Spleen (tissue), 11 donors: ENCODE data around the gene PPIL1. TPM values are rescaled to one million over a fixed set of nuclear protein-coding genes. Genes with fewer than 3 reads are reported as not detected.

ENCODE experiments used
- DNase-seq: peaks from one replicate; pipeline ENCODE4 v3.0.0-alpha.2; 2020
- H3K27ac ChIP-seq, 8 donors: fragments of 200-600 bp; sonication (generic) in 7 of 8; 1 replicate in 4 of 8; 2 replicates in 4 of 8; pipeline versions ENCODE4 v1.5.0 to v1.8.0; 2016 to 2021; ENCODE audit warnings: inconsistent platforms in 4 of 8, mild to moderate bottlenecking in 4 of 8, moderate library complexity in 1 of 8
- H3K27me3 ChIP-seq, 7 donors: fragments of 200-600 bp; sonication (generic) in 6 of 7; replicated peaks in 1 of 7; 1 replicate in 4 of 7; 2 replicates in 3 of 7; pipeline versions ENCODE4 v1.5.0 to v1.8.0; 2016 to 2021; ENCODE audit warnings: inconsistent platforms in 3 of 7, mild to moderate bottlenecking in 1 of 7
- H3K36me3 ChIP-seq, 6 donors: fragments of 200-600 bp; sonication (generic) in 5 of 6; 1 replicate in 4 of 6; 2 replicates in 2 of 6; pipeline versions ENCODE4 v1.5.0 to v1.8.0; 2016 to 2021; ENCODE audit warnings: inconsistent platforms in 2 of 6
- H3K4me1 ChIP-seq, 6 donors: fragments of 200-600 bp; sonication (generic) in 5 of 6; 1 replicate in 3 of 6; 2 replicates in 3 of 6; pipeline versions ENCODE4 v1.5.0 to v1.8.0; 2016 to 2021; ENCODE audit warnings: inconsistent platforms in 3 of 6
- H3K4me3 ChIP-seq, 8 donors: fragments of 200-600 bp; sonication (generic) in 7 of 8; 1 replicate in 4 of 8; 2 replicates in 4 of 8; pipeline versions ENCODE4 v1.5.0 to v1.8.0; 2016 to 2021; ENCODE audit warnings: inconsistent platforms in 4 of 8, mild to moderate bottlenecking in 4 of 8, moderate library complexity in 2 of 8
- H3K9me3 ChIP-seq, 8 donors: fragments of 200-600 bp; sonication (generic) in 7 of 8; 1 replicate in 4 of 8; 2 replicates in 4 of 8; pipeline versions ENCODE4 v1.5.0 to v1.8.0; 2016 to 2021; ENCODE audit warnings: inconsistent platforms in 4 of 8
- CTCF ChIP-seq, 11 experiments: fragments of 200-600 bp in 7 of 11; fragments of 450-650 bp in 4 of 11; sonication (generic) in 4 of 11; IDR thresholded peaks in 8 of 11; conservative IDR thresholded peaks in 3 of 11; 1 replicate in 7 of 11; 2 replicates in 4 of 11; pipeline versions ENCODE4 v1.4.0 to v1.8.0; 2016 to 2021; ENCODE audit warnings: antibody characterized with exemption in 11 of 11, inconsistent platforms in 4 of 11, mild to moderate bottlenecking in 1 of 11
- POLR2A ChIP-seq, 3 donors: fragments of 450-650 bp; IDR thresholded peaks; one replicate each; pipeline ENCODE4 v1.5.1; 2017; ENCODE audit warnings: antibody characterized with exemption in 3 of 3, mild to moderate bottlenecking in 1 of 3
- POLR2AphosphoS5 ChIP-seq, 3 donors: sonication (generic); formaldehyde crosslinking; IDR thresholded peaks; one replicate each; pipeline ENCODE4 v1.5.1; 2017; ENCODE audit warnings: antibody characterized with exemption in 3 of 3
- WGBS, 5 donors: extraction: QIAGEN DNeasy Blood & Tissue Kit in 3 of 5; methylation state at CpG; one replicate each; pipeline versions ENCODE4 v1.1.5 to v1.1.7; 2013 to 2018; 5-methylcytosine and 5-hydroxymethylcytosine counted together
- intact Hi-C: fragments of 100-400 bp; cut with DNase I; formaldehyde crosslinking; loops from one replicate; pipeline ENCODE4 v1.15.0; 2023; ENCODE audit warnings: low total_unique reads
- polyA plus RNA-seq, 3 donors: library from polyadenylated mRNA; stranded (reverse); fragments of 200-250 nt; gene quantifications; one replicate each; pipeline ENCODE4 v1.2.1, GENCODE V29; 2013
- total RNA-seq, 7 donors: library from RNA; depleted of rRNA in 3 of 7; stranded (reverse); fragments of >200 nt in 3 of 7; fragmentation: NEBNext Ultra II Directional in 4 of 7; extraction: Animal tissue kit (Norgen Biotek cat#: 25700) in 4 of 7; gene quantifications; one replicate each; pipeline versions ENCODE4 v1.1.0 to v1.2.1, GENCODE V29; 2016 to 2021
- donor health status: healthy with polysubstance abuse.
- donor health status: DM: no; HTN: no; CAD: no; lungs with moderate emphysema.
- donor health status: DM: no; HTN: no; CAD: no.
- donor health status: Bipolar disorder and iron deficiency.
- donor health status: healthy.
- donor health status: DM: no; HTN: no; CAD: no.
- donor health status: DM: yes; HTN: yes; CAD: no.

The PPIL1 gene
- total and polyA plus RNA-seq, 10 donors = 8.7 to 26.4 (median 13.5) TPM

GRCh38 chr6:36841756-36842155 lies 32.8 kb downstream of the PPIL1 start:
- intact Hi-C loops = no loop called here
- H3K4me1 ChIP-seq = peaks cover 12 to 42% (median 21%) of the 10 kb centered on the region in 6 donors
- H3K27me3 ChIP-seq = peaks cover 0 to 48% (median 27%) of the 10 kb centered on the region in 7 donors
- H3K9me3 ChIP-seq = no peaks in the 10 kb centered on the region
- no peak overlapping the region for H3K27ac ChIP-seq
- H3K4me3 ChIP-seq = no peak overlapping the region
- TF ChIP-seq POLR2AphosphoS5 (IDR thresholded peaks at IDR 0.05) (no peak), POLR2A (IDR thresholded peaks at IDR 0.05) (no peak), CTCF (IDR thresholded peaks at IDR 0.05 in 8 of 11, conservative IDR thresholded peaks at IDR 0.05 in 3 of 11) (no peak)
- H3K36me3 ChIP-seq = no peaks in the 10 kb centered on the region
- WGBS, 5 donors = 81 to 98% (median 86%) methylated on average over 2 of the region's 2 CpGs
- DNase-seq = no peak

GRCh38 chr6:36840432-36841403 lies 33.9 kb downstream of the PPIL1 start:
- Histone ChIP-seq H3K27ac (peak overlapping the region in 3 of 8 donors; percentile 11 to 41 (median 22)), H3K4me1 (peaks cover 12 to 42% (median 21%) of the 10 kb centered on the region in 6 donors), H3K4me3 (peak overlapping the region; percentile 24 to 76 (median 46)), H3K27me3 (peaks cover 0 to 48% (median 27%) of the 10 kb centered on the region in 7 donors), H3K9me3 (no peaks in the 10 kb centered on the region), H3K36me3 (no peaks in the 10 kb centered on the region)
- WGBS, 5 donors = 21 to 26% (median 23%) methylated on average over 27 to 44 of the region's 44 CpGs
- TF ChIP-seq CTCF (IDR thresholded peaks at IDR 0.05 in 8 of 11, conservative IDR thresholded peaks at IDR 0.05 in 3 of 11) (no peak), POLR2AphosphoS5 (IDR thresholded peaks at IDR 0.05) (no peak), POLR2A (IDR thresholded peaks at IDR 0.05) (no peak)
- intact Hi-C loops = no loop called here
- no peak for DNase-seq

- peak; percentile 76 for DNase-seq
- H3K27ac ChIP-seq = peak overlapping the region in 2 of 8 donors; percentile 5 to 13
- H3K36me3 ChIP-seq = no peaks in the 10 kb centered on the region
- intact Hi-C loops = no loop called here
- peaks cover 0 to 48% (median 27%) of the 10 kb centered on the region in 7 donors for H3K27me3 ChIP-seq
- peak overlapping the region; percentile 24 to 76 (median 46) for H3K4me3 ChIP-seq
- 1% methylated on average over 37 to 70 of the region's 70 CpGs for WGBS, 5 donors
- peak in 2 of 11 experiments; percentile 17 to 19 for TF ChIP-seq CTCF (IDR thresholded peaks at IDR 0.05 in 8 of 11, conservative IDR thresholded peaks at IDR 0.05 in 3 of 11)
- no peak for TF ChIP-seq POLR2AphosphoS5 (IDR thresholded peaks at IDR 0.05)
- no peaks in the 10 kb centered on the region for H3K9me3 ChIP-seq
- H3K4me1 ChIP-seq = peaks cover 12 to 42% (median 22%) of the 10 kb centered on the region in 6 donors
These were observed 34.7 kb downstream of the PPIL1 start for GRCh38 chr6:36839749-36840431.
